Dendritic cell treated with granulocyte-macrophage colony-stimulating factor and Interleukin-4, amounts not matched to agents 40 ng/mL and 50 ng/mL, for 4 days (primary cell): ENCODE measurements around the gene MCF2L2.
"Not testable (repeated sequence)": the region's sequence is repeated elsewhere in the genome, so short reads cannot be mapped to it uniquely, and the experiment has no call there.

Experiments
- H3K27ac Mint-ChIP-seq: one replicate; pipeline ENCODE4 v1.8.0; 2022; ENCODE audit warnings: mild to moderate bottlenecking, mixed read lengths
- H3K27me3 Mint-ChIP-seq: one replicate; pipeline ENCODE4 v1.8.0; 2022; ENCODE audit warnings: mild to moderate bottlenecking, mixed read lengths
- H3K36me3 Mint-ChIP-seq: one replicate; pipeline ENCODE4 v1.8.0; 2022; ENCODE audit warnings: low read depth, mixed read lengths
- H3K4me1 Mint-ChIP-seq: one replicate; pipeline ENCODE4 v1.8.0; 2022; ENCODE audit warnings: low read depth, mixed read lengths
- H3K4me3 Mint-ChIP-seq: one replicate; pipeline ENCODE4 v1.8.0; 2022; ENCODE audit warnings: mild to moderate bottlenecking, moderate library complexity, mixed read lengths
- H3K9me3 Mint-ChIP-seq: one replicate; pipeline ENCODE4 v1.8.0; 2022; ENCODE audit warnings: mixed read lengths
- intact Hi-C: fragments of 100-400 bp; cut with micrococcal nuclease; formaldehyde crosslinking; loops from one replicate; pipeline ENCODE4 v1.15.0; 2022

Gene MCF2L2

DNA sequence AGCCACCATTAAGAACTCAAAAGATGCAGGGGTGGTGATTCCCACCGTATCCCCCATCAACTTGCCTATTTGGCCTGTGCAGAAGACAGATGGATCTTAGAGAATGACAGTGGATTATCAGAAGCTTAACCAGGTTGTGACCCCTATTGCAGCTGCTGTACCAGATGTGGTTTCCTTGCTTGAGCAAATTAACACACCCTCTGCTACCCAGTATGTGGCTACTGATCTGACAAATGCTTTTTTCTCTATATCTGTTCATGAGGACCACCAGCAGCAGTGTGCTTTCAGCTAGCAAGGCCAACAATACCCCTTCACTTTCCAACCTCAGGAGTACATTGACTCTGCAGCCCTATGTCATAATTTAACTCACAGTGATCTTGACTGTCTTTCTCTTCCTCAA lies 8.6 kb upstream of the MCF2L2 start:
- peaks cover 41% of the 10 kb centered on the region for H3K4me1 Mint-ChIP-seq
- H3K27ac Mint-ChIP-seq, result no peak overlapping the region
- H3K27me3 Mint-ChIP-seq, result peaks cover 20% of the 10 kb centered on the region
- intact Hi-C loops, result no loop called here
- no peaks in the 10 kb centered on the region for H3K36me3 Mint-ChIP-seq
- no peak overlapping the region for H3K4me3 Mint-ChIP-seq
- peaks cover 6% of the 10 kb centered on the region for H3K9me3 Mint-ChIP-seq

DNA sequence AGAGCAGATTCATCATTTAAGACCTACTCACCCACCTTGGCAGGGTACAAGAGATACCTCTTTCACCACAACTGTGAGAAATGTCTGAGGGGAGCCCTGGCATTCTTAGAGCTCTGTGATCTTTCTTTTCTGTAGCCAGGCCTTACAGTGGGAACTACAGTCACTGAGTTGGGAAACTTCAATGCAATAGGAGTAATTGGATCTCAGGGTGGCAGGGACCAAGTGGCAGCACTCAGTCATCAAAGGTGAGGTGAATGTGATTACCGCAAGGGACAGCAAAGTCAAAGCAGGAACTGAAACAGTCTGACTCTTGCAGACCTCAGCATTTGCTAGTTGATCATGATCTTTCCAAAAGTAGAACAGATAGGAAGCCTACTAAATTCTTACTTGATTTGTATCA lies 7.2 kb upstream of the MCF2L2 start:
- Mint-ChIP-seq H3K27me3 (peaks cover 33% of the 10 kb centered on the region), H3K36me3 (no peaks in the 10 kb centered on the region), H3K9me3 (peaks cover 6% of the 10 kb centered on the region), H3K4me1 (peaks cover 38% of the 10 kb centered on the region), H3K27ac (no peak overlapping the region), H3K4me3 (no peak overlapping the region)
- intact Hi-C loops, result no loop called here

DNA sequence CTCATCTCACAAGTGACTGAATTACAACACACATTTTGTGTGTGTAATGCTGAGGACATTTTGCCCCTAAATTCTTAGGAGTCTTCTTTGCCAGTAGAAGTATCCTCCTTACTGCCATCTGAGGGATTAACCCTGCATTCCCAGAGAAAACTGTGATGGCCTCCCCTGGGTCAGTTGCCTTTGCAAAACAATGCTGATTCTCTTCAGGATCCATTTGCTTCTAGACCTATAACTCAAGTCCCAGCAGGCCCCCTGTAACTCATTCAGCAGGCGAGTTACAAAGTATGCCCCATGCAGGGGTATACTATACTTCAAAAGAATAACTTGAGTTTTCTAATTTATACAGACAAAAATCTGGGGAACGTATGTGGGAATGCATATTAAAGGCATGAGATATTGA lies 6.6 kb upstream of the MCF2L2 start:
- intact Hi-C loops, result no loop called here
- Mint-ChIP-seq H3K36me3 (no peaks in the 10 kb centered on the region), H3K9me3 (no peaks in the 10 kb centered on the region), H3K27ac (no peak overlapping the region), H3K4me1 (peaks cover 37% of the 10 kb centered on the region), H3K27me3 (peaks cover 39% of the 10 kb centered on the region), H3K4me3 (no peak overlapping the region)

- intact Hi-C loops, result no loop called here
- no peak overlapping the region for H3K27ac Mint-ChIP-seq
- peaks cover 32% of the 10 kb centered on the region for H3K4me1 Mint-ChIP-seq
- peaks cover 44% of the 10 kb centered on the region for H3K27me3 Mint-ChIP-seq
- no peaks in the 10 kb centered on the region for H3K36me3 Mint-ChIP-seq
- no peaks in the 10 kb centered on the region for H3K9me3 Mint-ChIP-seq
- no peak overlapping the region for H3K4me3 Mint-ChIP-seq
Measured at GRCh38 chr3:183434503-183434902, 6.1 kb upstream of the MCF2L2 start.

DNA sequence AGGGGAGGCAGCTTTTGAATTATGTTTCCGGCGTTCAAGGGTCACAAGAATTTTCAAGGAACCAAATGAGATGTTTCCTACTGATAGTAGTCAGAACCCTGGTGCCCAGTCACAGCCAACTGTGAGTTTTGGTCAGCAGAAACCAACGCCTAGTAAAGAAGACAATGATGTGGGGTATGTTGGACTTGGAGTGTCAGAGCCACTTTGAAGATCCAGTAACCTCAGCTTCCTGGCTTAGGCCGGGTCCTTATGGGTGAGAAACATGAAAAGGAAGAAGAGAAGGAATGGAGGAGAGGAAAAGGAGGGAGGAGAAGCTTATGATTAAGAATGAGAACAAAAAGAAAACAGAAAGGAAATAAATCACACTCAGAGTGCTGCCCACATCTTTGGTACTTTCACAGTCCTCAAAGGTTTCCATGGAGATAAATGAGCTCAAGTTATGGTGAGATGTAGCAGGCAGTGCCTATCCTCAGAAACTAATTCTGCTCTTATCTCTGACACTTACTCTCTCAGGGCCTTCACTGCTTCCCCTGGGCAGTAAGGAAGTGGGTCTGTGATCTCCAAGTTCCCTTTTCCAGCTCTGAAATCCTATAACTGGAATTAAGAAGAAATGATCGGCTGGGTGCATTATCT lies 2.0 kb upstream of the MCF2L2 start:
- Mint-ChIP-seq H3K27ac (peak overlapping the region; percentile 19), H3K36me3 (no peaks in the 10 kb centered on the region), H3K9me3 (no peaks in the 10 kb centered on the region), H3K27me3 (peaks cover 81% of the 10 kb centered on the region), H3K4me3 (no peak overlapping the region), H3K4me1 (peaks cover 36% of the 10 kb centered on the region)
- intact Hi-C loops, result no loop called here

- intact Hi-C loops, result no loop called here
- Mint-ChIP-seq H3K9me3 (no peaks in the 10 kb centered on the region), H3K27ac (peak overlapping the region; percentile 38), H3K27me3 (peaks cover 74% of the 10 kb centered on the region), H3K36me3 (no peaks in the 10 kb centered on the region), H3K4me3 (peak overlapping the region; percentile 74), H3K4me1 (peaks cover 35% of the 10 kb centered on the region)
Measured at GRCh38 chr3:183427876-183428446, 458 bp downstream of the MCF2L2 start.

DNA sequence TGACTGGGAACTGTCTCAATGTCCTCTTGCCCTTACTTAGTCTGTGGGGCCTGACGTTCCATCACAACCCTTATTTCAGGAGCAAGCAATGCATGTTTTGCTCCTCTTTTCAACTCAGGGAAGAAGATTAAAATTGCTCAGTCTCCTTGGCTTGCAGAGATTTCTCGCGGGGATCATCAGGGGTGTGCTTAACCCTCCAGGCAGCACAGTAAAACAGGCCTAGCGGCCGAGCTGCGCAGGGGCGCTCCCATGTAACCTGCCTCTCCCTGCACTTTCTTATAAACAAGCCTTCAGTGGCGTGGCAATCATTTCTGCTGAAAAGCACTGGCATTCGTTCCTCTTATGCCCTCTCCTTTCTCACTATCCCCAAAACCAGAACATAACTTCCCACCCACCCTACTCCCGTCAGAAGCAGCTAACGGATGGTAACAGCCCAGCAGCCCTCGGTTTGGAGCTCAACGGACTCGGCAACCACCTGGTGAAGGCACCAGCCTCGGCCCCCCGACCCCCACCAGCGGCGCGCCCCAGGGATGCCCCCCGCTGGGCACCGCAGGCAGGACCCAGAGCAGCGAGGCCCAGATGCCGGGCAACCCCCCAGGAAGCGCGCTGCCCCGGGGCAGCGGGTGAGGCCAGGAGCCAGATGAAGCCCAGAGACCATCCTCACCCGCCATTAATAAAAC lies 1.1 kb downstream of the MCF2L2 start:
- intact Hi-C loops, result no loop called here
- H3K4me1 Mint-ChIP-seq, result peaks cover 35% of the 10 kb centered on the region

DNA sequence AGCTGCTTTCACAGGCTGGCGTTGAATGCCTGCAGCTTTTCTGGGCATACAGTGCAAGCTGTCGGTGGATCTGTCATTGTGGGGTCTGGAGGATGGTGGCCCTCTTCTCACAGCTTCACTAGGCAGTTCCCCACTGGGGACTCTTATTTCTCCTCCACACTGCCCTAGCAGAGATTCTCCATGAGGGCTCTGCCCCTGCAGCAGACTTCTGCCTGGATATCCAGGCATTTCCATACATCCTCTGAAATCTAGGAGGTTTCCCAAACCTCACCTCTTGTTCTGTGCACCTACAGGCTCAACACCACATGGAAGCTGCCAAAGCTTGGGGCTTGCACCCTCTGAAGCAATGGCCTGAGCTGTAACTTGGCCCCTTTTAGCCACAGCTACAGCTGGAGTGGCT lies 9.6 kb downstream of the MCF2L2 start:
- peaks cover 46% of the 10 kb centered on the region for H3K9me3 Mint-ChIP-seq
- intact Hi-C loops, H3K36me3 Mint-ChIP-seq, H3K27ac Mint-ChIP-seq, H3K4me3 Mint-ChIP-seq, H3K4me1 Mint-ChIP-seq, H3K27me3 Mint-ChIP-seq: not testable (repeated sequence)

More for the DNA sequence above, 1.1 kb downstream of the MCF2L2 start:
- Mint-ChIP-seq H3K27me3 (peaks cover 75% of the 10 kb centered on the region), H3K9me3 (peaks cover 1% of the 10 kb centered on the region), H3K27ac (no peak overlapping the region), H3K4me3 (peak overlapping the region; percentile 74), H3K36me3 (no peaks in the 10 kb centered on the region)

GRCh38 chr3:183411216-183411922 lies 17.1 kb downstream of the MCF2L2 start:
- Mint-ChIP-seq H3K36me3 (no peaks in the 10 kb centered on the region), H3K4me1 (no peaks in the 10 kb centered on the region), H3K9me3 (no peaks in the 10 kb centered on the region), H3K4me3 (no peak overlapping the region), H3K27ac (no peak overlapping the region), H3K27me3 (peaks cover 2% of the 10 kb centered on the region)
- intact Hi-C loops, result no loop called here

GRCh38 chr3:183410759-183411158 lies 17.7 kb downstream of the MCF2L2 start:
- Mint-ChIP-seq H3K4me1 (no peaks in the 10 kb centered on the region), H3K4me3 (no peak overlapping the region), H3K36me3 (no peaks in the 10 kb centered on the region), H3K9me3 (no peaks in the 10 kb centered on the region), H3K27ac (no peak overlapping the region), H3K27me3 (peaks cover 2% of the 10 kb centered on the region)
- intact Hi-C loops, result no loop called here

DNA sequence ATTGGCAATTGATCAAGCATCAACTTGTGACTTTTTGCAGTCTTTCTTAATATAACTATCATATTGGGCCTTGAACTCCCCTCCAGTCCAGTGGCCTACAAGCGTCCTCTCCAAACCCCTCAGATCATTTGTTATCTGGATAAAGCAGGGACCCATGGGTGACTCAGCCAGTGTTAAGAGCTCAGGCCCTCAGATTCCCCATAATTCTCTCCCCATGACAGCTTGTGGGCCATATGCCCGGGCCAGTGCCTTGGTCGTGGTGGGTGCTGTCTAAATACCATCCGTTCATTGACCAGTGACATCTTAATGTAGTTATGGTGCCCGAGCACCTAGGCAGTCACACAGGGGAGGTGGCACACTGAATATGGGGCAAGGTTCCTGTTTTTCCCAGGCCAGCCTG lies 18.1 kb downstream of the MCF2L2 start:
- Mint-ChIP-seq H3K4me1 (no peaks in the 10 kb centered on the region), H3K27me3 (peaks cover 2% of the 10 kb centered on the region), H3K36me3 (no peaks in the 10 kb centered on the region), H3K4me3 (no peak overlapping the region), H3K9me3 (no peaks in the 10 kb centered on the region), H3K27ac (no peak overlapping the region)
- intact Hi-C loops, result no loop called here

GRCh38 chr3:183409219-183409618 lies 19.2 kb downstream of the MCF2L2 start:
- H3K4me3 Mint-ChIP-seq, result no peak overlapping the region
- no peak overlapping the region for H3K27ac Mint-ChIP-seq
- H3K9me3 Mint-ChIP-seq, result no peaks in the 10 kb centered on the region
- no peaks in the 10 kb centered on the region for H3K27me3 Mint-ChIP-seq
- H3K36me3 Mint-ChIP-seq, result no peaks in the 10 kb centered on the region
- H3K4me1 Mint-ChIP-seq, result no peaks in the 10 kb centered on the region
- intact Hi-C loops, result no loop called here

DNA sequence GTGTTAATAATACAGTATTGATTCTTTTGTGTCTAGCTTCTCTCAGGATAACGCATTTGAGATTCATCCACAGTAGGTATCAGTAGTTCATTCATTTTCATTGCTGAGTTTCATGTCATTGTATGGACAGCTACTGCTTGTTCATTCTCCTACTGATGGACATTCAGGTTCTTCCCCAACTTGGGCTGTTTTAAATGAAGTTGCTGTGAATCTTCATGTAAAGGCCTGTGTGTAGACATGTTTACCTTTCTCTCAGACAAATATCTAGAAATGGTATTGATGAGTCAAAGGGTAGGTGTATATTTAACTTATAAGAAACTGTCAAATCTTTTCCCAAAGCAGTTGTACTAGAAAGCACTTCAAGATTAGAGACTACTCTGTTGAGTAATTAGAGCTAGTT lies 26.7 kb downstream of the MCF2L2 start:
- Mint-ChIP-seq H3K36me3 (no peaks in the 10 kb centered on the region), H3K27me3 (no peaks in the 10 kb centered on the region), H3K4me1 (no peaks in the 10 kb centered on the region), H3K9me3 (no peaks in the 10 kb centered on the region), H3K4me3 (no peak overlapping the region), H3K27ac (no peak overlapping the region)
- intact Hi-C loops, result no loop called here

- no peaks in the 10 kb centered on the region for H3K9me3 Mint-ChIP-seq
- no peaks in the 10 kb centered on the region for H3K4me1 Mint-ChIP-seq
- H3K27ac Mint-ChIP-seq, result no peak overlapping the region
- H3K4me3 Mint-ChIP-seq, result no peak overlapping the region
- H3K27me3 Mint-ChIP-seq, result no peaks in the 10 kb centered on the region
- no peaks in the 10 kb centered on the region for H3K36me3 Mint-ChIP-seq
- intact Hi-C loops, result no loop called here
Measured at GRCh38 chr3:183400352-183400751, 28.1 kb downstream of the MCF2L2 start.
